ENCODE measurements around the gene CCDC85A.

Gene CCDC85A

DNA sequence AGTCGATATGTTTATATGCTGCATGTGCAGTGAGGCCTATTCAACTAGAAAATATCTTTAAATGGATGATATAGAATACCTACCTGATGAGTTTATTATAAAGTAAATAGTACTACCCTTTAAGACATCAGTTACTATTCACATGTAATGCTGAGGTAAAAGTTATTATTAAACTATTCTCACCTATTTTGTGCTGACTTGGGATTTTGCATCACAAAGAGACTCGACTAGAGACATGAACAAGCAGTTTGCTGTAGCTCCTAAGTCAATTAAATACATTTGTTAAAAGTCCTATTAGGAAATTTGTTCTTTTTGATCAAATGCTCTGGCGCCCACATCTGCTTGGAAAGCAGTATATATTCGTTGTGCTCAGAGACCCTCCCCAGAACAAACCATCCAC lies 164.1 kb downstream of the CCDC85A start:
- Histone ChIP-seq H3K4me1 (no peaks in the 10 kb centered on the region), H3K36me3 (replicated peaks) (no peaks in the 10 kb centered on the region), H3K4me3 (no peak overlapping the region), H3K27me3 (ENCODE audit: low read depth) (no peaks in the 10 kb centered on the region), H3K9me3 (no peaks in the 10 kb centered on the region)
- in situ Hi-C loops (cut with MboI; ENCODE audit: low sequenced_read_pairs): no loop called here
- no peak for DNase-seq (ENCODE audit: low spot score in 2 of 2)

- H3K4me3 ChIP-seq: no peak overlapping the region
- no peaks in the 10 kb centered on the region for H3K9me3 ChIP-seq
- H3K4me1 ChIP-seq: no peaks in the 10 kb centered on the region
- no peaks in the 10 kb centered on the region for H3K36me3 ChIP-seq (replicated peaks)
- no peak for DNase-seq (ENCODE audit: low spot score in 2 of 2)
- in situ Hi-C loops (cut with MboI; ENCODE audit: low sequenced_read_pairs): no loop called here
- no peaks in the 10 kb centered on the region for H3K27me3 ChIP-seq (ENCODE audit: low read depth)
Observed at GRCh38 chr2:56348392-56349210, 164.8 kb downstream of the CCDC85A start.

DNA sequence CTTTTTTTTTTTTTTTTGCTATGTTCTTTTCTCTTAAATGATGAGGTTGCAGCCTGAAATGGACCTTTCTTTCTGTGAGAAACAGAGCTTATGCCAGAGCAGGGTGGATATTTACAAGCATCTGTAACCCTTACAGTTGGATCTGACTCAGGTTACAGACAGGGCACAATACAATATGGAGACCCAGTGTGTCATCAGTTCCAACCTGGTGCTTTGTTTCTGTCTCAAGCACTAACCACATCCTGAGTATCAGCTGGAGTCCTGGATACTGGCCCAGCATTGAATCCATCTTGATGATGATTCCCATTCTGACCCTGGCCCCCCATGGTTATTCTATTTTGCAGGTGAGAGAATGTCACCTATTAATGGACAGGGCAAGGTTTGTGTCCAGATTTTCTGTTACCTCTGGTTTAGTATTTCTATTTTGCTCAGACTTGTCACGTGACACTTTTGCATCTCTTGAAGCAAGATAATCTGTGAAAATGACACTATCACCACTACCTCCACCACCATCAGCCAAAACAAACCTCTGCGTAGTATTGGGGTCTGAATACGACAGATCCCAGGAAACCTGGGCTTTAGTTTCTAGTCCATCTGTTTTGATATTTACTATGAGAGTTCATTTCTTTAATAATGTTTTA lies 174.0 kb downstream of the CCDC85A start:
- Histone ChIP-seq H3K36me3 (replicated peaks) (no peaks in the 10 kb centered on the region), H3K4me3 (no peak overlapping the region), H3K4me1 (no peaks in the 10 kb centered on the region), H3K27me3 (ENCODE audit: low read depth) (no peaks in the 10 kb centered on the region; the same call in 1 of the 2 replicates), H3K9me3 (no peaks in the 10 kb centered on the region)
- DNase-seq (ENCODE audit: low spot score in 2 of 2): no peak
- in situ Hi-C loops (cut with MboI; ENCODE audit: low sequenced_read_pairs): no loop called here

GRCh38 chr2:56361844-56362243 lies 178.1 kb downstream of the CCDC85A start:
- Histone ChIP-seq H3K27me3 (ENCODE audit: low read depth) (no peaks in the 10 kb centered on the region), H3K4me1 (no peaks in the 10 kb centered on the region), H3K36me3 (replicated peaks) (no peaks in the 10 kb centered on the region), H3K9me3 (no peaks in the 10 kb centered on the region), H3K4me3 (no peak overlapping the region)
- in situ Hi-C loops (cut with MboI; ENCODE audit: low sequenced_read_pairs): no loop called here
- no peak for DNase-seq (ENCODE audit: low spot score in 2 of 2)

DNA sequence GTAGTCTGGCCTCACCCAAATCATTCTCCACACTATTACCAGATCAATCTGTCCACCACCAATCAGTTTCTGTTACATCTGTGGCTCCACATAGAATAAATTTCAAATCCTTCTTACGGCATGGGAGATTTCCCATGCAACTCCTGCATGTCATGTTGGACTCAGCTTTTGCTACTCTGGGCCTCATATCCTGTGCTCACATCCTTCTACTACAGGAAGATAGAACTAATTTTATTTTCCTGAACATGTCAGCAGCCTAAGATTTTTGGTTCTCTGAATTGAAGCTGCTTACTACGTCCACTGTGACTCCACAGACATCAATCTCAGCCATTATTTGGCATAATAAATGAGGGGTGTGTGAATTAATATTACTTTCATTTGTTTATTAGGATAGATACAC lies 181.1 kb downstream of the CCDC85A start:
- H3K9me3 ChIP-seq: no peaks in the 10 kb centered on the region
- no peak for DNase-seq (ENCODE audit: low spot score in 2 of 2)
- in situ Hi-C loops (cut with MboI; ENCODE audit: low sequenced_read_pairs): no loop called here
- no peaks in the 10 kb centered on the region for H3K36me3 ChIP-seq (replicated peaks)
- no peak overlapping the region for H3K4me3 ChIP-seq
- no peaks in the 10 kb centered on the region for H3K4me1 ChIP-seq
- H3K27me3 ChIP-seq (ENCODE audit: low read depth): peaks cover 4% of the 10 kb centered on the region; the same call in 1 of the 2 replicates

DNA sequence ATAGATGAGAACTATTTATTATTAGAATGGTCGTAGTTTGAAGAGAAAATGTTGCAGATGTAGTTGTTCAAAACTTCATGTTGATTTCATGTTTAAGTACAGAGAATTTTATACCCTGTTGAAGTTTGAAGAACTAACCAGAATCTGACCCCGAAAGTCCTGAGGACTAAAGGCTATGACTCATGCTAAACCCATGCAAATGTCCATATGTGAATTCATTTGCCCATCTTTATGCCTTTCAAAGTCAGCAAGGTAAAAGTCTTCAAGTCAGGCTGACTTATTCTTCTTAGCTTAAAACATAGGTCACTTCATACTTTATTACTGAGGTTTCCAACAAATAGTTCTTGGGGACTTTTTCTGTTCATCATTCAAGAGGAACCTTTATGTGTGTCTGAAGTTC lies 185.5 kb downstream of the CCDC85A start:
- no peak overlapping the region for H3K4me3 ChIP-seq
- in situ Hi-C loops (cut with MboI; ENCODE audit: low sequenced_read_pairs): no loop called here
- no peak for DNase-seq (ENCODE audit: low spot score in 2 of 2)
- H3K36me3 ChIP-seq (replicated peaks): no peaks in the 10 kb centered on the region
- peaks cover 4% of the 10 kb centered on the region; the same call in 1 of the 2 replicates for H3K27me3 ChIP-seq (ENCODE audit: low read depth)
- no peaks in the 10 kb centered on the region for H3K4me1 ChIP-seq
- no peaks in the 10 kb centered on the region for H3K9me3 ChIP-seq

DNA sequence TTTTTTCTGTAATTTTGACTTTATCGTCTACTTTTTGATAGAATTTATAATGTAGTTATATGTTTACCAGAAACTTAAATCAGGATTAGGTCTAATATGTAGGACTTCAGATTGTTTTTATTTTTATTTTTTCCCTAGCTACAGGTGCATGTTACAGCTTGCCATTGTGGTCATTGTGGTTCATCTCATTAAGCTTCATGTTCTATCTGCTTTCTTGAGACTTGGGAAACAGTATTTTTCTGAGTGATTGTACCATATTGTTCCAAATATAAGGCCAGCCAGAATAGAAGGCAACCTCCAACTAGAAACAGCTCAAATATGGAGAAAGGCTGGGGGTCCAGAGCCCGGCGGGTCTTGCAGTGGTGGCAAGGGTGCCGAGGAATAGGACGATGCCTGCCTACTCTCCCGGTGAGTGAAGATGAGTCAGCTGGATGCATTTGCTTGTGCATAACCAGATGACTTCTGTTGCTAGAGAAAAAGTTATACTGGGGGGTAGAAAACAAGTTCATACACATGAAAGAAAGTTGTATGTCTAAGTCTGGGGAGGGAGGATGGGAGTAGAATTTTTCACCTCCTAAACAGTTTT lies 188.4 kb downstream of the CCDC85A start:
- DNase-seq (ENCODE audit: low spot score in 2 of 2): no peak

GRCh38 chr2:56375251-56375650 lies 191.5 kb downstream of the CCDC85A start:
- Histone ChIP-seq H3K9me3 (no peaks in the 10 kb centered on the region), H3K4me1 (no peaks in the 10 kb centered on the region), H3K27me3 (ENCODE audit: low read depth) (no peaks in the 10 kb centered on the region), H3K4me3 (no peak overlapping the region), H3K36me3 (replicated peaks) (no peaks in the 10 kb centered on the region)
- no peak for DNase-seq (ENCODE audit: low spot score in 2 of 2)
- in situ Hi-C loops (cut with MboI; ENCODE audit: low sequenced_read_pairs): no loop called here

More for the DNA sequence above, 188.4 kb downstream of the CCDC85A start:
- H3K4me1 ChIP-seq: no peaks in the 10 kb centered on the region
- no peak overlapping the region for H3K4me3 ChIP-seq
- H3K27me3 ChIP-seq (ENCODE audit: low read depth): peaks cover 4% of the 10 kb centered on the region; the same call in 1 of the 2 replicates
- H3K9me3 ChIP-seq: no peaks in the 10 kb centered on the region
- no peaks in the 10 kb centered on the region for H3K36me3 ChIP-seq (replicated peaks)
- in situ Hi-C loops (cut with MboI; ENCODE audit: low sequenced_read_pairs): no loop called here

- in situ Hi-C loops (cut with MboI; ENCODE audit: low sequenced_read_pairs): no loop called here
Observed at GRCh38 chr2:56376699-56377665, 193.2 kb downstream of the CCDC85A start.

GRCh38 chr2:56379066-56379465 lies 195.3 kb downstream of the CCDC85A start:
- H3K36me3 ChIP-seq (replicated peaks): no peaks in the 10 kb centered on the region
- in situ Hi-C loops (cut with MboI; ENCODE audit: low sequenced_read_pairs): no loop called here
- no peak overlapping the region for H3K4me3 ChIP-seq
- H3K9me3 ChIP-seq: no peaks in the 10 kb centered on the region
- no peaks in the 10 kb centered on the region for H3K4me1 ChIP-seq
- H3K27me3 ChIP-seq (ENCODE audit: low read depth): no peaks in the 10 kb centered on the region
- no peak for DNase-seq (ENCODE audit: low spot score in 2 of 2)

More at GRCh38 chr2:56376699-56377665, 193.2 kb downstream of the CCDC85A start:
- Histone ChIP-seq H3K4me1 (no peaks in the 10 kb centered on the region), H3K9me3 (no peaks in the 10 kb centered on the region), H3K4me3 (no peak overlapping the region), H3K36me3 (replicated peaks) (no peaks in the 10 kb centered on the region), H3K27me3 (ENCODE audit: low read depth) (no peaks in the 10 kb centered on the region)
- no peak for DNase-seq (ENCODE audit: low spot score in 2 of 2)

DNA sequence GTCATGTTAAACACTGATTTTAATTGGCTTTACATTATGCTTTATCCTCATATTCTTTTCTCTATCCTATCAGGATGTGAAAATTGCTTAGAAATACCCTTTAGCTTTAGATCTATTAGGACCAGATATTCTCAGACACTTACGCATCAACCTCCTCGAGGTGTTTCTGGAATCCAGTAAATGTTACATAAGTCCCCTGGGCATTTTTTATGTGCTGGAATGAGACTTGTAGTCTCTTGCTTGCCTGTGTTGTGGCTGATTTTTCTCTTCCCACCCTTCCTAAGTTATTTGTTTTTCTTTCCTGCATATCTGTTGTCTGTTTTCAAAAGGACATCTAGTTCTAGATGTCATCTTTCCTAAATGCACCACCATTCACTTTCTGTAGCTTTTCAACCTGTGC lies 197.1 kb downstream of the CCDC85A start:
- Histone ChIP-seq H3K27me3 (ENCODE audit: low read depth) (no peaks in the 10 kb centered on the region), H3K9me3 (no peaks in the 10 kb centered on the region), H3K4me1 (no peaks in the 10 kb centered on the region), H3K36me3 (replicated peaks) (no peaks in the 10 kb centered on the region), H3K4me3 (no peak overlapping the region)
- no peak for DNase-seq (ENCODE audit: low spot score in 2 of 2)
- in situ Hi-C loops (cut with MboI; ENCODE audit: low sequenced_read_pairs): no loop called here

GRCh38 chr2:56382466-56382865 lies 198.7 kb downstream of the CCDC85A start:
- in situ Hi-C loops (cut with MboI; ENCODE audit: low sequenced_read_pairs): no loop called here
- no peaks in the 10 kb centered on the region for H3K27me3 ChIP-seq (ENCODE audit: low read depth)
- no peak for DNase-seq (ENCODE audit: low spot score in 2 of 2)
- H3K4me3 ChIP-seq: no peak overlapping the region
- H3K36me3 ChIP-seq (replicated peaks): no peaks in the 10 kb centered on the region
- no peaks in the 10 kb centered on the region for H3K4me1 ChIP-seq
- H3K9me3 ChIP-seq: no peaks in the 10 kb centered on the region

- no peaks in the 10 kb centered on the region for H3K4me1 ChIP-seq
- no peak for DNase-seq (ENCODE audit: low spot score in 2 of 2)
- no peaks in the 10 kb centered on the region for H3K36me3 ChIP-seq (replicated peaks)
- in situ Hi-C loops (cut with MboI; ENCODE audit: low sequenced_read_pairs): no loop called here
- no peak overlapping the region for H3K4me3 ChIP-seq
- H3K27me3 ChIP-seq (ENCODE audit: low read depth): no peaks in the 10 kb centered on the region
- H3K9me3 ChIP-seq: no peaks in the 10 kb centered on the region
Observed at GRCh38 chr2:56386657-56387056, 202.9 kb downstream of the CCDC85A start.
